ENCODE data around the gene AFAP1. TPM values are rescaled to one million over a fixed set of nuclear protein-coding genes. Genes with fewer than 3 reads are reported as not detected.

Gene AFAP1
- total RNA-seq, 2 donors from 2014 or later, result 32.1 to 40.1 TPM

- DNase-seq (ENCODE audit: low spot score) (no peak), ATAC-seq (ENCODE audit: insufficient number of reproducible peaks, low FRiP score, low read depth) (no peak)
- peaks cover 4% of the 10 kb centered on the region for H3K9me3 ChIP-seq
- TF ChIP-seq CTCF (IDR thresholded peaks at IDR 0.05), result no peak
- peaks cover 25 to 68% of the 10 kb centered on the region in 2 donors for H3K4me1 ChIP-seq (ENCODE audit: control insufficient read depth in 1 of 2, low read depth in 2 of 2)
- peak overlapping the region; percentile 13 to 54 for H3K27ac ChIP-seq
- peak overlapping the region; percentile 0 for H3K4me3 ChIP-seq
- H3K27me3 ChIP-seq (replicated peaks; ENCODE audit: insufficient read depth), result no peaks in the 10 kb centered on the region
- no peaks in the 10 kb centered on the region for H3K36me3 ChIP-seq
These were observed 52.2 kb downstream of the AFAP1 start for GRCh38 chr4:7887436-7887835.

DNA sequence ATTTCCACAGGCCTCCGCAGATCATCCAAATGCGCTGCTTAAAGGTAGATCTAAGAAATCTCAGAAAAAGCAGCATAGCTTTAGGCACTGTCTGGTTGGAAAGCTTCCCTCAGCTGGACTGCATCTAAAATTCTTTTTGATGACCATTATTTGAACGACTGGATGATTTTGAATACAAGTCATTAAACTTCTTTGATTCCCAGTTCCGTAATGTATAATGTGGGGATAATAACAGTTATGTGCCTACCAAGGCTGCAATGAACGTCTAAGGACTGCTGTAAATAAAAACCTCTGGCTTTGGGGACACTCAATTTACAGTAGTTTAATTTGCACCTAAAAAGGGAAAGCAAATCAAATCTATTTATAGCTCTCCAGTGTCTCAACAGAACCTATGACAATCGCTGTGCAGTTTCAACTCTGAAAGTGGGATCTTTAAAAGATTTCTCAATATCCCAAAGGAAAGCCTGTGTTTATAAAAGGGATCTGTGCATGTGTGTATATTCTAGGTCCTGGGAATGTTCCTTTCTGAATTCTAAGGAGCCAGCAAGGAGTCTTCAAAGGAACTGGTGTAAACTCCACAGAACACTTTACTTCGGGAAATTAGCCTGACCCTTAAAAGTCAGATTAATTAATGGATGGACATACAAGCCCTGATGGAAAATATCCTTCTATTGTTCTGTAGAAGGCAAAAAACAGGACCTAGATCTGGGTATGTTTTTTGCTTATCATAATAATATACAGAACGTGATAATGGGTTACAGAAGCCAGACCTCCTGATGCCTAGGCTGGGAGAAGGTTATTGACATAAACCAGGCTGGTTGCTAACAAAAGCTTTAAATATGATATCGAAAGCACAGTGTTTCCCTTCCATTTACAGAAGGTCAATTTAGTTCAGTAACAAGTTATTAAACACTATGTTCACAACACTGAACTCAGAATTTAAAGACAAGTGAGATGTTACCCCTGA lies 53.4 kb downstream of the AFAP1 start:
- peaks cover 25 to 56% of the 10 kb centered on the region in 2 donors for H3K4me1 ChIP-seq (ENCODE audit: control insufficient read depth in 1 of 2, low read depth in 2 of 2)
- H3K36me3 ChIP-seq, result no peaks in the 10 kb centered on the region
- H3K27me3 ChIP-seq (replicated peaks; ENCODE audit: insufficient read depth), result no peaks in the 10 kb centered on the region
- H3K4me3 ChIP-seq, result peak overlapping the region; percentile 49
- H3K27ac ChIP-seq, result peak overlapping the region; percentile 13 to 54
- peaks cover 4% of the 10 kb centered on the region for H3K9me3 ChIP-seq
- no peak for ATAC-seq (ENCODE audit: insufficient number of reproducible peaks, low FRiP score, low read depth)
- no peak for DNase-seq (ENCODE audit: low spot score)
- TF ChIP-seq CTCF (IDR thresholded peaks at IDR 0.05), result no peak

DNA sequence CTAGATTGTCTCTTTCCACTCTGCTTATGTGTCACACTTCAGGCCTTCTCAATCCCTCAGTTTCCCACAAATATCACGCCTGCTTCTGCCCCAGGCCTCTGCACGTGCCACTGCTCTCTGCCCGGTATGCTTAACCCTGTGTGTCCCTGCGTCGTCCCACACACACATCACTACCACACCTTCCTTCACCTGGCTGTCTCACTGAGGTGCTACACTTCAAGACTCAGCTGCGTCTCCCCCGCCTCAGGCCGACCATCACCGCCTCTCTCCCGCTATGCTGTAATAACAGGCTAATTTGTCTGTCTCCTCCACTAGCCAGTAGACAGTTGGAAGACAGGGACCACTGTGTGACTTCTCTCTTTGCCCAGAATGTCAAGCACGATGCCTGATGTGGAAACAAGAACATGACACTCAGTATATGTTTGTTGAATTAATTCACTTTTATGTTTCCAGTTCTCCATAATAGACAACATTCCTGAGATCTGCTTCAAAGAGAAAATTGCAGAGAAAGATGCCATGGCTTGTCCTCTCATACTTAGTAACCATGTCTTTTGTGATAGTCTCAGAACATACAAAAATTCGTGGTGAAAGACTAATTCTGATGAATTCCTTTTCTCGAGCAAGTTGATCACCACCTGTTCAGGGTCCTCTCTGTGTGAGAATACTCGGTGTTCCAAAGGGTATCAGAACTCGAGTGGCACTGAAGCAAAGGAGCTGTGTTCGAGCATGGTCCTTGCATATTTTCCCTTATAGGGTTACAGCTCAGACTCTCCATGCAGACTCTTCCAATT lies 54.2 kb downstream of the AFAP1 start:
- ATAC-seq (ENCODE audit: insufficient number of reproducible peaks, low FRiP score, low read depth) (no peak), DNase-seq (ENCODE audit: low spot score) (no peak)
- Histone ChIP-seq H3K27ac (peak overlapping the region; percentile 13 to 54), H3K27me3 (replicated peaks; ENCODE audit: insufficient read depth) (no peaks in the 10 kb centered on the region), H3K4me1 (ENCODE audit: control insufficient read depth in 1 of 2, low read depth in 2 of 2) (peaks cover 21 to 55% of the 10 kb centered on the region in 2 donors), H3K9me3 (peaks cover 4% of the 10 kb centered on the region), H3K36me3 (no peaks in the 10 kb centered on the region), H3K4me3 (peak overlapping the region; percentile 49)
- TF ChIP-seq CTCF (IDR thresholded peaks at IDR 0.05), result no peak

GRCh38 chr4:7880683-7881082 lies 59.0 kb downstream of the AFAP1 start:
- H3K27ac ChIP-seq, result peak overlapping the region; percentile 51 to 66
- ATAC-seq (ENCODE audit: insufficient number of reproducible peaks, low FRiP score, low read depth) (no peak), DNase-seq (ENCODE audit: low spot score) (no peak)
- H3K27me3 ChIP-seq (replicated peaks; ENCODE audit: insufficient read depth), result no peaks in the 10 kb centered on the region
- no peak overlapping the region for H3K4me3 ChIP-seq
- H3K4me1 ChIP-seq (ENCODE audit: control insufficient read depth in 1 of 2, low read depth in 2 of 2), result peaks cover 15 to 69% of the 10 kb centered on the region in 2 donors
- no peaks in the 10 kb centered on the region for H3K9me3 ChIP-seq
- no peak for TF ChIP-seq CTCF (IDR thresholded peaks at IDR 0.05)
- H3K36me3 ChIP-seq, result no peaks in the 10 kb centered on the region

- TF ChIP-seq CTCF (IDR thresholded peaks at IDR 0.05), result no peak
- H3K27ac ChIP-seq, result peak overlapping the region; percentile 57 to 66
- H3K9me3 ChIP-seq, result no peaks in the 10 kb centered on the region
- DNase-seq (ENCODE audit: low spot score), result no peak
- no peaks in the 10 kb centered on the region for H3K27me3 ChIP-seq (replicated peaks; ENCODE audit: insufficient read depth)
- ATAC-seq (ENCODE audit: insufficient number of reproducible peaks, low FRiP score, low read depth), result no peak
- no peaks in the 10 kb centered on the region for H3K36me3 ChIP-seq
- peaks cover 15 to 57% of the 10 kb centered on the region in 2 donors for H3K4me1 ChIP-seq (ENCODE audit: control insufficient read depth in 1 of 2, low read depth in 2 of 2)
- H3K4me3 ChIP-seq, result no peak overlapping the region
These were observed 60.5 kb downstream of the AFAP1 start for GRCh38 chr4:7879127-7879526.

Data from thoracic aorta (tissue), 2 donors.